ENCODE data around the gene RPL27A. TPM values are rescaled to one million over a fixed set of nuclear protein-coding genes. Genes with fewer than 3 reads are reported as not detected.
A peak's percentile ranks its signal among the peaks of the same experiment; 100 is the strongest.

The RPL27A gene
- total RNA-seq, 1 donor from 2014 or later: 305 TPM

GRCh38 chr11:8699903-8700302 is 17.3 kb downstream of the RPL27A start:
- DNase-seq (ENCODE audit: low read depth): peak; percentile 61

- no peak for DNase-seq (ENCODE audit: low read depth)
Observed at GRCh38 chr11:8701891-8702597, 19.5 kb downstream of the RPL27A start.

- no peak for DNase-seq (ENCODE audit: low read depth)
Observed at GRCh38 chr11:8702598-8702915, 20.0 kb downstream of the RPL27A start.

- no peak for DNase-seq (ENCODE audit: low read depth)
Observed at GRCh38 chr11:8704136-8704535, 21.5 kb downstream of the RPL27A start.

- DNase-seq (ENCODE audit: low read depth): no peak
Observed at GRCh38 chr11:8705146-8705545, 22.6 kb downstream of the RPL27A start.

- DNase-seq (ENCODE audit: low read depth): no peak
Observed at GRCh38 chr11:8706673-8707432, 24.3 kb downstream of the RPL27A start.

- no peak for DNase-seq (ENCODE audit: low read depth)
Observed at GRCh38 chr11:8707541-8708191, 25.1 kb downstream of the RPL27A start.

GRCh38 chr11:8709002-8709672 is 26.5 kb downstream of the RPL27A start:
- no peak for DNase-seq (ENCODE audit: low read depth)

GRCh38 chr11:8709777-8710176 is 27.2 kb downstream of the RPL27A start:
- DNase-seq (ENCODE audit: low read depth): no peak

GRCh38 chr11:8711895-8712442 is 29.4 kb downstream of the RPL27A start:
- DNase-seq (ENCODE audit: low read depth): no peak

GRCh38 chr11:8712506-8712905 is 29.9 kb downstream of the RPL27A start:
- DNase-seq (ENCODE audit: low read depth): no peak

GRCh38 chr11:8713760-8714454 is 31.3 kb downstream of the RPL27A start:
- DNase-seq (ENCODE audit: low read depth): no peak

- DNase-seq (ENCODE audit: low read depth): peak; percentile 32
Observed at GRCh38 chr11:8714622-8715225, 32.1 kb downstream of the RPL27A start.

GRCh38 chr11:8715501-8715900 is 32.9 kb downstream of the RPL27A start:
- DNase-seq (ENCODE audit: low read depth): no peak

GRCh38 chr11:8717544-8717875 is 34.9 kb downstream of the RPL27A start:
- DNase-seq (ENCODE audit: low read depth): no peak

GRCh38 chr11:8717876-8718753 is 35.5 kb downstream of the RPL27A start:
- DNase-seq (ENCODE audit: low read depth): peak; percentile 92

- peak; percentile 92 for DNase-seq (ENCODE audit: low read depth)
Observed at GRCh38 chr11:8719211-8719649, 36.6 kb downstream of the RPL27A start.

- DNase-seq (ENCODE audit: low read depth): no peak
Observed at GRCh38 chr11:8719721-8720120, 37.1 kb downstream of the RPL27A start.

- peak; percentile 21 for DNase-seq (ENCODE audit: low read depth)
Observed at GRCh38 chr11:8720352-8720751, 37.8 kb downstream of the RPL27A start.

Measured in renal cortical epithelial cell (primary cell).